Naive B cell (primary cell): ENCODE results near the gene E4F1. TPM values are rescaled to one million over a fixed set of nuclear protein-coding genes. Genes with fewer than 3 reads are reported as not detected.

Experiments used
- ATAC-seq, 2 donors: fragments of 150-1000 bp; cut with Tn5 transposase; 2 replicates each; pipeline ENCODE4 v1.10.0; 2021; ENCODE audit warnings: low read depth in 2 of 2, mild to moderate bottlenecking in 2 of 2, moderate library complexity in 2 of 2
- DNase-seq: peaks from one replicate; pipeline ENCODE4 v3.0.0; 2022
- H3K27ac Mint-ChIP-seq, 6 donors: one replicate each; pipeline ENCODE4 v1.8.0; 2020 to 2022; ENCODE audit warnings: mild to moderate bottlenecking in 6 of 6, mixed read lengths in 6 of 6, moderate library complexity in 5 of 6, inconsistent platforms in 2 of 6
- H3K27me3 Mint-ChIP-seq, 3 donors: one replicate each; pipeline ENCODE4 v1.8.0; 2021 to 2022; ENCODE audit warnings: mixed read lengths in 3 of 3, mild to moderate bottlenecking in 1 of 3
- H3K36me3 Mint-ChIP-seq, 2 donors: one replicate each; pipeline ENCODE4 v1.8.0; 2020 to 2022; ENCODE audit warnings: mixed read lengths in 2 of 2, inconsistent platforms in 1 of 2, mild to moderate bottlenecking in 1 of 2
- H3K4me1 Mint-ChIP-seq, 3 donors: one replicate each; pipeline ENCODE4 v1.8.0; 2020 to 2022; ENCODE audit warnings: mixed read lengths in 3 of 3, inconsistent platforms in 1 of 3, mild to moderate bottlenecking in 1 of 3, moderate library complexity in 1 of 3
- H3K4me3 Mint-ChIP-seq, 8 donors: one replicate each; pipeline ENCODE4 v1.8.0; 2020 to 2022; ENCODE audit warnings: mild to moderate bottlenecking in 8 of 8, mixed read lengths in 8 of 8, moderate library complexity in 8 of 8, inconsistent platforms in 2 of 8
- H3K9me3 Mint-ChIP-seq, 7 donors: one replicate each; pipeline ENCODE4 v1.8.0; 2020 to 2022; ENCODE audit warnings: mixed read lengths in 7 of 7, mild to moderate bottlenecking in 5 of 7, inconsistent platforms in 2 of 7, moderate library complexity in 1 of 7
- polyA plus RNA-seq, 6 donors: library from polyadenylated mRNA; unstranded; fragments of 300-500 nt; fragmentation: Illumina TruSeq; gene quantifications; one replicate each; pipeline ENCODE4 v1.2.3, GENCODE V29; 2021; ENCODE audit warnings: low read depth in 6 of 6

The E4F1 gene
- polyA plus RNA-seq, 6 donors from 2014 or later = 6.4 to 16.1 (median 8.9) TPM

- no peaks in the 10 kb centered on the region for H3K27me3 Mint-ChIP-seq
- H3K9me3 Mint-ChIP-seq = no peaks in the 10 kb centered on the region
- H3K4me1 Mint-ChIP-seq = no peaks in the 10 kb centered on the region
- H3K27ac Mint-ChIP-seq = no peak overlapping the region
- ATAC-seq = no peak
- DNase-seq = no peak
- H3K36me3 Mint-ChIP-seq = no peaks in the 10 kb centered on the region
- H3K4me3 Mint-ChIP-seq = no peak overlapping the region
These were observed 39.7 kb upstream of the E4F1 start for GRCh38 chr16:2183671-2184070.

- no peaks in the 10 kb centered on the region for H3K4me1 Mint-ChIP-seq
- no peaks in the 10 kb centered on the region for H3K9me3 Mint-ChIP-seq
- no peak overlapping the region for H3K4me3 Mint-ChIP-seq
- H3K36me3 Mint-ChIP-seq = no peaks in the 10 kb centered on the region
- DNase-seq (no peak), ATAC-seq (no peak)
- no peak overlapping the region for H3K27ac Mint-ChIP-seq
- no peaks in the 10 kb centered on the region for H3K27me3 Mint-ChIP-seq
These were observed 39.0 kb upstream of the E4F1 start for GRCh38 chr16:2184346-2184745.

- H3K27ac Mint-ChIP-seq = no peak overlapping the region
- no peaks in the 10 kb centered on the region for H3K4me1 Mint-ChIP-seq
- ATAC-seq (no peak), DNase-seq (no peak)
- no peaks in the 10 kb centered on the region for H3K36me3 Mint-ChIP-seq
- no peak overlapping the region for H3K4me3 Mint-ChIP-seq
- no peaks in the 10 kb centered on the region for H3K9me3 Mint-ChIP-seq
- H3K27me3 Mint-ChIP-seq = no peaks in the 10 kb centered on the region
These were observed 38.4 kb upstream of the E4F1 start for GRCh38 chr16:2184962-2185361.

GRCh38 chr16:2186064-2186463, 37.3 kb upstream of the E4F1 start:
- ATAC-seq = no peak
- no peak overlapping the region for H3K4me3 Mint-ChIP-seq
- DNase-seq = no peak
- no peaks in the 10 kb centered on the region for H3K27me3 Mint-ChIP-seq
- no peaks in the 10 kb centered on the region for H3K4me1 Mint-ChIP-seq
- H3K9me3 Mint-ChIP-seq = no peaks in the 10 kb centered on the region
- no peaks in the 10 kb centered on the region for H3K36me3 Mint-ChIP-seq
- peak overlapping the region in 2 of 6 donors; percentile 27 to 59 for H3K27ac Mint-ChIP-seq

GRCh38 chr16:2186505-2186904, 36.9 kb upstream of the E4F1 start:
- DNase-seq (no peak), ATAC-seq (no peak)
- H3K36me3 Mint-ChIP-seq = no peaks in the 10 kb centered on the region
- H3K27ac Mint-ChIP-seq = peak overlapping the region in 1 of 6 donors; percentile 59
- H3K9me3 Mint-ChIP-seq = no peaks in the 10 kb centered on the region
- no peak overlapping the region for H3K4me3 Mint-ChIP-seq
- peaks cover 0 to 1% (median under 1%) of the 10 kb centered on the region in 3 donors for H3K27me3 Mint-ChIP-seq
- no peaks in the 10 kb centered on the region for H3K4me1 Mint-ChIP-seq

GRCh38 chr16:2187212-2187611, 36.2 kb upstream of the E4F1 start:
- no peak overlapping the region for H3K27ac Mint-ChIP-seq
- H3K27me3 Mint-ChIP-seq = peaks cover 0 to 8% (median 7%) of the 10 kb centered on the region in 3 donors
- DNase-seq (no peak), ATAC-seq (no peak)
- no peaks in the 10 kb centered on the region for H3K36me3 Mint-ChIP-seq
- no peaks in the 10 kb centered on the region for H3K4me1 Mint-ChIP-seq
- H3K9me3 Mint-ChIP-seq = no peaks in the 10 kb centered on the region
- H3K4me3 Mint-ChIP-seq = no peak overlapping the region

- Mint-ChIP-seq H3K27me3 (peaks cover 0 to 19% (median 14%) of the 10 kb centered on the region in 3 donors), H3K4me3 (no peak overlapping the region), H3K36me3 (no peaks in the 10 kb centered on the region), H3K27ac (no peak overlapping the region), H3K4me1 (no peaks in the 10 kb centered on the region), H3K9me3 (no peaks in the 10 kb centered on the region)
- ATAC-seq (no peak), DNase-seq (no peak)
These were observed 35.0 kb upstream of the E4F1 start for GRCh38 chr16:2188395-2188794.

GRCh38 chr16:2189252-2189893, 34.0 kb upstream of the E4F1 start:
- peaks cover 0 to 29% (median 14%) of the 10 kb centered on the region in 3 donors for H3K27me3 Mint-ChIP-seq
- no peak overlapping the region for H3K27ac Mint-ChIP-seq
- no peaks in the 10 kb centered on the region for H3K4me1 Mint-ChIP-seq

GRCh38 chr16:2190002-2190658, 33.3 kb upstream of the E4F1 start:
- H3K27ac Mint-ChIP-seq = no peak overlapping the region
- peaks cover 6 to 36% (median 20%) of the 10 kb centered on the region in 3 donors for H3K27me3 Mint-ChIP-seq
- no peak overlapping the region for H3K4me3 Mint-ChIP-seq
- no peak for DNase-seq
- H3K9me3 Mint-ChIP-seq = no peaks in the 10 kb centered on the region
- H3K36me3 Mint-ChIP-seq = no peaks in the 10 kb centered on the region
- ATAC-seq = no peak
- peaks cover 5 to 7% (median 5%) of the 10 kb centered on the region in 3 donors for H3K4me1 Mint-ChIP-seq

More at GRCh38 chr16:2189252-2189893, 34.0 kb upstream of the E4F1 start:
- ATAC-seq (no peak), DNase-seq (no peak)
- H3K36me3 Mint-ChIP-seq = no peaks in the 10 kb centered on the region
- no peaks in the 10 kb centered on the region for H3K9me3 Mint-ChIP-seq
- H3K4me3 Mint-ChIP-seq = no peak overlapping the region

- Mint-ChIP-seq H3K27ac (no peak overlapping the region), H3K4me3 (no peak overlapping the region), H3K36me3 (no peaks in the 10 kb centered on the region), H3K27me3 (peaks cover 6 to 40% (median 22%) of the 10 kb centered on the region in 3 donors), H3K9me3 (no peaks in the 10 kb centered on the region), H3K4me1 (peaks cover 5 to 7% (median 6%) of the 10 kb centered on the region in 3 donors)
- no peak for ATAC-seq
- DNase-seq = no peak
These were observed 32.5 kb upstream of the E4F1 start for GRCh38 chr16:2190659-2191445.

GRCh38 chr16:2191446-2191706, 32.0 kb upstream of the E4F1 start:
- Mint-ChIP-seq H3K27ac (no peak overlapping the region), H3K27me3 (peaks cover 6 to 40% (median 22%) of the 10 kb centered on the region in 3 donors), H3K4me1 (peaks cover 5 to 7% (median 6%) of the 10 kb centered on the region in 3 donors), H3K4me3 (no peak overlapping the region), H3K9me3 (no peaks in the 10 kb centered on the region), H3K36me3 (no peaks in the 10 kb centered on the region)
- no peak for DNase-seq
- no peak for ATAC-seq

GRCh38 chr16:2194166-2194834, 29.1 kb upstream of the E4F1 start:
- H3K36me3 Mint-ChIP-seq = no peaks in the 10 kb centered on the region
- peaks cover 23 to 63% (median 43%) of the 10 kb centered on the region in 3 donors for H3K27me3 Mint-ChIP-seq
- H3K9me3 Mint-ChIP-seq = no peaks in the 10 kb centered on the region
- peak overlapping the region in 5 of 8 donors; percentile 15 to 62 (median 29) for H3K4me3 Mint-ChIP-seq
- DNase-seq (no peak), ATAC-seq (no peak)
- peaks cover 6 to 9% (median 9%) of the 10 kb centered on the region in 3 donors for H3K4me1 Mint-ChIP-seq
- H3K27ac Mint-ChIP-seq = peak overlapping the region in 1 of 6 donors; percentile 67

- Mint-ChIP-seq H3K4me3 (peak overlapping the region in 7 of 8 donors; percentile 21 to 79 (median 58)), H3K36me3 (no peaks in the 10 kb centered on the region), H3K27me3 (peaks cover 23 to 66% (median 46%) of the 10 kb centered on the region in 3 donors), H3K9me3 (no peaks in the 10 kb centered on the region), H3K4me1 (peaks cover 6 to 9% (median 9%) of the 10 kb centered on the region in 3 donors), H3K27ac (peak overlapping the region in 2 of 6 donors; percentile 67 to 91)
- ATAC-seq (peak; percentile 74 to 83), DNase-seq (peak; percentile 53)
These were observed 28.5 kb upstream of the E4F1 start for GRCh38 chr16:2194852-2195321.
